ENCODE measurements around the gene ZBTB7A. TPM values are rescaled to one million over a fixed set of nuclear protein-coding genes. Genes with fewer than 3 reads are reported as not detected.

ZBTB7A gene
- polyA plus RNA-seq, 2 of the 4 experiments (the other 2 are of a cell fraction) = 2.3 to 11.6 TPM

DNA sequence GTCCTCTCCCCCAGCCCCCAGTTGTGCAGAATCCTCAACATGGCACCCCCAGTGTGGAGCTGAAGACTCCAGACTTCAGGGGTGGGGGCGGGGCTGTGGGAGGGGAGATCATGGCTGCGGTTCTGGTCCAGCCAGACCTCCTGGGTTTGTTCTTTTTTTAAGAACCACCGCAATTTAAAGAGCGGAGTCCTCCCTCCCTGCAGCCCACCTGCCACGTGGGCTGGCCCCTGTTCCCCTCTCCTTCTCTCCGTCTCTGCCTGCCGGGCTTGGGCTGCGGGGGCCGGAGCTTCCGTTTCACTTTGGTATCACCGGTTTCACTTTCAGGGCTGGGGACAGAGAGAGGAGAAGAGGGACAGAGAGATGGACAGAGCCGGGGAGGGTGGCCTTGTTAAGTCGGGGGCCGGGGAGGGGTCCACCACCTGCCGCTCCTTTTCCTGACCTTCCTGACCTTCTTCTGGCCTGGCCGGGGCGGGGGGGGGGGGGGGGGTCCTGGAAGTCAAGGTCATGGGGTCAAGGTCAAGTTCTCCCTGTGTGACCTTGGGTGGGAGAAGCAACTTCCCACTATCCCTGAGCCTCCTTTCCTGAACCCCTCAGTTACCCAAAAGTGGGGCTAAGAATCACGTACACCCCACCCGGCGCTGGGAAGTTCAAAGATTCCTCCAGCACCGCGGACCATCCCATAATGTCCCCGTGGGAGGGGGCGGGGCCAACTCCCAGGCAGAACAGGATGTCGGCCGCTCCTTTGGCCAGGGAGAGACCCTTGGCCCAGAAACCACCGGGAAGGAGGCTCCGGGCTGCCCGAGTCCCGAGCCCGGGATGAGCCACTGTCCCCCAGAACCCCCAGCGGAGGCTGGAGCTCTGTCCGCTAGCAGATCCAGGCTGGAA lies 11.3 kb upstream of the ZBTB7A start:
- no peaks in the 10 kb centered on the region for H3K4me1 ChIP-seq
- ATAC-seq (0 out of 6 replicates have a peak, but pooled peaks of 1 of the 2 experiments have one; percentile 16), FAIRE-seq (no peak), DNase-seq (ENCODE audit: low read depth in 1 of 2, low spot score in 1 of 2) (no peak)
- TF ChIP-seq NR3C1 (IDR thresholded peaks at IDR 0.05) (no peak), MAZ (IDR thresholded peaks at IDR 0.05; ENCODE audit: borderline replicate concordance, low read depth, low read length) (no peak), ZC3H11A (IDR thresholded peaks at IDR 0.05) (no peak)
- 0 out of 6 replicates have a peak overlapping the region, but pooled peaks of 1 of the 2 experiments have one; percentile 39 for H3K27ac ChIP-seq
- H3K4me2 ChIP-seq = no peak overlapping the region
- ChIA-PET POLR2A (no interaction called here), CTCF (no interaction called here)
- H3K9me3 ChIP-seq = no peaks in the 10 kb centered on the region
- no peak overlapping the region for H3K4me3 ChIP-seq
- 55% methylated on average over 16 of the region's 33 CpGs for WGBS (ENCODE audit: missing lambda C conversion rate)

DNA sequence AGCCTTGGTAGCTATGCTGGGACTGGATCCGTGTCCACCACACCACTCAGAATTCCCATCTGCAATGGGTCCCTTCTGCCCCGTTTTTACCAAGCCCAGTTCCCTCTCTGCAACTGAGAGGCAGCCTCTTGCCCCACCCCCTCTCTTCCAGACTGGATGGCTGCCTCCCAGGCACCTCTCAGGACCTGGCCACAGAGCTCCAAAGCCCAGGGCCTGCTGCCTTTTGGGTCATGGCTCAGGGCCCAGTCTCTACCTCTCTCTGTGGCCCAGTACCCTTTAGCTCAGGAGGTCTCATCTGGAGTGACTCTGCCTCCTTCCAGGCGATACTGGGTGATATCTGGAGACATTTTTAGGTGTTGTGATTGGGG lies 10.3 kb upstream of the ZBTB7A start:
- TF ChIP-seq CHD2 (IDR thresholded peaks at IDR 0.05; ENCODE audit: low read length, partially characterized antibody) (no peak), BCL3 (IDR thresholded peaks at IDR 0.05) (no peak), USF2 (IDR thresholded peaks at IDR 0.05) (no peak), MYC (IDR thresholded peaks at IDR 0.05; ENCODE audit: borderline replicate concordance, low read length) (no peak), NFE2L2 (conservative IDR thresholded peaks at IDR 0.05; ENCODE audit: low read length) (no peak), CHD4 (IDR thresholded peaks at IDR 0.05; ENCODE audit: borderline replicate concordance) (no peak), HOXB5 (CRISPR knock-in tag; IDR thresholded peaks at IDR 0.05) (no peak), TFCP2L1 (CRISPR knock-in tag; IDR thresholded peaks at IDR 0.05) (no peak)
- TF ChIP-seq, protein P1, sequence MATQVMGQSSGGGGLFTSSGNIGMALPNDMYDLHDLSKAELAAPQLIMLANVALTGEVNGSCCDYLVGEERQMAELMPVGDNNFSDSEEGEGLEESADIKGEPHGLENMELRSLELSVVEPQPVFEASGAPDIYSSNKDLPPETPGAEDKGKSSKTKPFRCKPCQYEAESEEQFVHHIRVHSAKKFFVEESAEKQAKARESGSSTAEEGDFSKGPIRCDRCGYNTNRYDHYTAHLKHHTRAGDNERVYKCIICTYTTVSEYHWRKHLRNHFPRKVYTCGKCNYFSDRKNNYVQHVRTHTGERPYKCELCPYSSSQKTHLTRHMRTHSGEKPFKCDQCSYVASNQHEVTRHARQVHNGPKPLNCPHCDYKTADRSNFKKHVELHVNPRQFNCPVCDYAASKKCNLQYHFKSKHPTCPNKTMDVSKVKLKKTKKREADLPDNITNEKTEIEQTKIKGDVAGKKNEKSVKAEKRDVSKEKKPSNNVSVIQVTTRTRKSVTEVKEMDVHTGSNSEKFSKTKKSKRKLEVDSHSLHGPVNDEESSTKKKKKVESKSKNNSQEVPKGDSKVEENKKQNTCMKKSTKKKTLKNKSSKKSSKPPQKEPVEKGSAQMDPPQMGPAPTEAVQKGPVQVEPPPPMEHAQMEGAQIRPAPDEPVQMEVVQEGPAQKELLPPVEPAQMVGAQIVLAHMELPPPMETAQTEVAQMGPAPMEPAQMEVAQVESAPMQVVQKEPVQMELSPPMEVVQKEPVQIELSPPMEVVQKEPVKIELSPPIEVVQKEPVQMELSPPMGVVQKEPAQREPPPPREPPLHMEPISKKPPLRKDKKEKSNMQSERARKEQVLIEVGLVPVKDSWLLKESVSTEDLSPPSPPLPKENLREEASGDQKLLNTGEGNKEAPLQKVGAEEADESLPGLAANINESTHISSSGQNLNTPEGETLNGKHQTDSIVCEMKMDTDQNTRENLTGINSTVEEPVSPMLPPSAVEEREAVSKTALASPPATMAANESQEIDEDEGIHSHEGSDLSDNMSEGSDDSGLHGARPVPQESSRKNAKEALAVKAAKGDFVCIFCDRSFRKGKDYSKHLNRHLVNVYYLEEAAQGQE (IDR thresholded peaks at IDR 0.05) = no peak
- TF ChIP-seq, protein P2, sequence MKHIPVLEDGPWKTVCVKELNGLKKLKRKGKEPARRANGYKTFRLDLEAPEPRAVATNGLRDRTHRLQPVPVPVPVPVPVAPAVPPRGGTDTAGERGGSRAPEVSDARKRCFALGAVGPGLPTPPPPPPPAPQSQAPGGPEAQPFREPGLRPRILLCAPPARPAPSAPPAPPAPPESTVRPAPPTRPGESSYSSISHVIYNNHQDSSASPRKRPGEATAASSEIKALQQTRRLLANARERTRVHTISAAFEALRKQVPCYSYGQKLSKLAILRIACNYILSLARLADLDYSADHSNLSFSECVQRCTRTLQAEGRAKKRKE (CRISPR knock-in tag; IDR thresholded peaks at IDR 0.05; ENCODE audit: low read depth) = no peak
- peak; percentile 39 to 41; a peak in 4 of 6 replicates for ATAC-seq
- Histone ChIP-seq H3K4me1 (no peaks in the 10 kb centered on the region), H3K27ac (no peak overlapping the region), H3K4me2 (no peak overlapping the region), H3K4me3 (no peak overlapping the region), H3K9me3 (no peaks in the 10 kb centered on the region)
- no peak for DNase-seq (ENCODE audit: low read depth in 1 of 2, low spot score in 1 of 2)
- ChIA-PET CTCF (no interaction called here), POLR2A (no interaction called here)
- 87% methylated on average over 3 of the region's 3 CpGs for WGBS (ENCODE audit: missing lambda C conversion rate)
- no peak for FAIRE-seq

- Histone ChIP-seq H3K4me1 (no peaks in the 10 kb centered on the region), H3K4me3 (no peak overlapping the region), H3K27ac (no peak overlapping the region), H3K9me3 (no peaks in the 10 kb centered on the region), H3K4me2 (no peak overlapping the region)
- 74% methylated on average over 9 of the region's 9 CpGs for WGBS (ENCODE audit: missing lambda C conversion rate)
- ChIA-PET POLR2A (no interaction called here), CTCF (interaction anchor here (0.6 to 0.7 kb wide), 2 partner anchors 125 to 1263 kb away, joined by 3 read pairs; no protein-coding TSS in a partner anchor)
- ATAC-seq (0 out of 6 replicates have a peak, but pooled peaks of 1 of the 2 experiments have one; percentile 54), FAIRE-seq (no peak), DNase-seq (ENCODE audit: low read depth in 1 of 2, low spot score in 1 of 2) (no peak)
- TF ChIP-seq HMGXB4 (CRISPR knock-in tag; IDR thresholded peaks at IDR 0.05; ENCODE audit: borderline replicate concordance) (no peak), NR3C1 (IDR thresholded peaks at IDR 0.05) (no peak), KDM1A (IDR thresholded peaks at IDR 0.05; ENCODE audit: low read depth) (no peak), ESRRA (IDR thresholded peaks at IDR 0.05; ENCODE audit: borderline replicate concordance, low read length) (no peak), FOXS1 (CRISPR knock-in tag; IDR thresholded peaks at IDR 0.05) (no peak), ZNF302 (CRISPR knock-in tag; IDR thresholded peaks at IDR 0.05) (no peak), ZSCAN20 (CRISPR knock-in tag; IDR thresholded peaks at IDR 0.05) (no peak), MAFK (IDR thresholded peaks at IDR 0.05; ENCODE audit: partially characterized antibody) (no peak), FOSL2 (IDR thresholded peaks at IDR 0.05) (no peak), FOSL2 (CRISPR knock-in tag; IDR thresholded peaks at IDR 0.05) (no peak), MAZ (IDR thresholded peaks at IDR 0.05; ENCODE audit: borderline replicate concordance, low read depth, low read length) (no peak)
- TF ChIP-seq, protein P2 (CRISPR knock-in tag; IDR thresholded peaks at IDR 0.05; ENCODE audit: low read depth) = no peak
These were observed 8.7 kb upstream of the ZBTB7A start for GRCh38 chr19:4075373-4075772.

Measured in A549 (cell line).